Measurements from ENCODE around the gene EVL.

EVL gene

GRCh38 chr14:100143523-100143922, 78.3 kb downstream of the EVL start:
- 0 out of 2 replicates have a peak, but pooled peaks cover 2% of the 10 kb centered on the region for H3F3A ChIP-seq (ENCODE audit: low read depth)
- no peaks in the 10 kb centered on the region for H3K9me2 ChIP-seq (replicated peaks; ENCODE audit: low read depth, low read length)
- TF ChIP-seq EZH2phosphoT487 (IDR thresholded peaks at IDR 0.05; ENCODE audit: borderline replicate concordance): no peak
- no peak for TF ChIP-seq CTCF (conservative IDR thresholded peaks at IDR 0.05; ENCODE audit: low read length)
- no peaks in the 10 kb centered on the region for H3K79me2 ChIP-seq (ENCODE audit: insufficient read depth, low read length)
- H3K27me3 ChIP-seq (ENCODE audit: insufficient read depth, low read length, poor library complexity, severe bottlenecking): no peaks in the 10 kb centered on the region
- no peaks in the 10 kb centered on the region for H3K9me3 ChIP-seq (ENCODE audit: insufficient read depth, low read depth, low read length)
- H2AFZ ChIP-seq (ENCODE audit: low read length): no peak overlapping the region
- no peak overlapping the region for H3K9ac ChIP-seq (ENCODE audit: low read depth, low read length, poor library complexity, severe bottlenecking)
- H3K4me3 ChIP-seq (ENCODE audit: low read length, poor library complexity, severe bottlenecking): no peak overlapping the region
- H3K4me2 ChIP-seq (ENCODE audit: low read depth, low read length, poor library complexity, severe bottlenecking): no peak overlapping the region
- H3K4me1 ChIP-seq (ENCODE audit: insufficient read depth, low read length, poor library complexity, severe bottlenecking): no peaks in the 10 kb centered on the region
- H3K36me3 ChIP-seq (ENCODE audit: insufficient read depth, low read length): peaks cover 41% of the 10 kb centered on the region; the same call in 1 of the 2 replicates
- H4K20me1 ChIP-seq (ENCODE audit: insufficient read depth, low read length, poor library complexity, severe bottlenecking): no peaks in the 10 kb centered on the region

GRCh38 chr14:100143934-100144333, 78.7 kb downstream of the EVL start:
- 0 out of 2 replicates have a peak, but pooled peaks cover 2% of the 10 kb centered on the region for H3F3A ChIP-seq (ENCODE audit: low read depth)
- H2AFZ ChIP-seq (ENCODE audit: low read length): no peak overlapping the region
- H3K79me2 ChIP-seq (ENCODE audit: insufficient read depth, low read length): no peaks in the 10 kb centered on the region

DNA sequence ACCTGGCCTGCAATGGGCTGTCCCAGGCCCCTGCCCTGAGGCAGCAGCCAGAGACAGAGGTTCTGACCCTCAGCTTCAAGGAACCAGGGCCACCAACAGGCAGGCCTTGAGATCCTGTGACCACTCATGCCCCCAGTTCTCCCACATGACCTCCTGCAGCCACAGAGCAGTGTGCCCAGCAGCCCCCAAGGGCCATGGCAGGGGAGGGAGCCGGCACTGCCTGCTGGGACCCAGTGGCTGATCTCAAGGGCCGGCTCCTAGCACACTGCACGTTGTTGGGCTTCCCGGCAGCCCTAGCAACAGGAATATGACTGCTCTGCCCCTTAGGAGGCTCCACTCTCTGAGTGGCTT, 79.4 kb downstream of the EVL start:
- Histone ChIP-seq H3K4me2 (ENCODE audit: low read depth, low read length, poor library complexity, severe bottlenecking) (no peak overlapping the region), H3F3A (ENCODE audit: low read depth) (no peaks in the 10 kb centered on the region), H3K36me3 (ENCODE audit: insufficient read depth, low read length) (peaks cover 31% of the 10 kb centered on the region; the same call in 1 of the 2 replicates), H3K27me3 (ENCODE audit: insufficient read depth, low read length, poor library complexity, severe bottlenecking) (no peaks in the 10 kb centered on the region), H3K4me1 (ENCODE audit: insufficient read depth, low read length, poor library complexity, severe bottlenecking) (no peaks in the 10 kb centered on the region), H2AFZ (ENCODE audit: low read length) (no peak overlapping the region), H3K9me2 (replicated peaks; ENCODE audit: low read depth, low read length) (no peaks in the 10 kb centered on the region), H3K4me3 (ENCODE audit: low read length, poor library complexity, severe bottlenecking) (no peak overlapping the region), H3K9ac (ENCODE audit: low read depth, low read length, poor library complexity, severe bottlenecking) (no peak overlapping the region), H3K9me3 (ENCODE audit: insufficient read depth, low read depth, low read length) (no peaks in the 10 kb centered on the region), H4K20me1 (ENCODE audit: insufficient read depth, low read length, poor library complexity, severe bottlenecking) (no peaks in the 10 kb centered on the region), H3K79me2 (ENCODE audit: insufficient read depth, low read length) (no peaks in the 10 kb centered on the region)
- TF ChIP-seq EZH2phosphoT487 (IDR thresholded peaks at IDR 0.05; ENCODE audit: borderline replicate concordance) (no peak), CTCF (conservative IDR thresholded peaks at IDR 0.05; ENCODE audit: low read length) (no peak)

More at GRCh38 chr14:100143934-100144333, 78.7 kb downstream of the EVL start:
- TF ChIP-seq CTCF (conservative IDR thresholded peaks at IDR 0.05; ENCODE audit: low read length): no peak
- no peak for TF ChIP-seq EZH2phosphoT487 (IDR thresholded peaks at IDR 0.05; ENCODE audit: borderline replicate concordance)
- Histone ChIP-seq H3K4me3 (ENCODE audit: low read length, poor library complexity, severe bottlenecking) (no peak overlapping the region), H3K9me2 (replicated peaks; ENCODE audit: low read depth, low read length) (no peaks in the 10 kb centered on the region), H3K4me2 (ENCODE audit: low read depth, low read length, poor library complexity, severe bottlenecking) (no peak overlapping the region), H3K27me3 (ENCODE audit: insufficient read depth, low read length, poor library complexity, severe bottlenecking) (no peaks in the 10 kb centered on the region), H3K9me3 (ENCODE audit: insufficient read depth, low read depth, low read length) (no peaks in the 10 kb centered on the region), H3K4me1 (ENCODE audit: insufficient read depth, low read length, poor library complexity, severe bottlenecking) (no peaks in the 10 kb centered on the region), H3K36me3 (ENCODE audit: insufficient read depth, low read length) (peaks cover 38% of the 10 kb centered on the region; the same call in 1 of the 2 replicates), H4K20me1 (ENCODE audit: insufficient read depth, low read length, poor library complexity, severe bottlenecking) (no peaks in the 10 kb centered on the region), H3K9ac (ENCODE audit: low read depth, low read length, poor library complexity, severe bottlenecking) (no peak overlapping the region)

Data from Loucy (cell line).